GM19438 (cell line): ENCODE data around the gene PACS2.
"Not testable (repeated sequence)": the region's sequence is repeated elsewhere in the genome, so short reads cannot be mapped to it uniquely, and the experiment has no call there.

Source experiments
- ATAC-seq: cut with Tn5 transposase; IDR thresholded peaks from one replicate; pipeline ENCODE4 v1.9.1; 2021; ENCODE audit warnings: low read depth; ENCODE audit not compliant: unreplicated experiment

The PACS2 gene

DNA sequence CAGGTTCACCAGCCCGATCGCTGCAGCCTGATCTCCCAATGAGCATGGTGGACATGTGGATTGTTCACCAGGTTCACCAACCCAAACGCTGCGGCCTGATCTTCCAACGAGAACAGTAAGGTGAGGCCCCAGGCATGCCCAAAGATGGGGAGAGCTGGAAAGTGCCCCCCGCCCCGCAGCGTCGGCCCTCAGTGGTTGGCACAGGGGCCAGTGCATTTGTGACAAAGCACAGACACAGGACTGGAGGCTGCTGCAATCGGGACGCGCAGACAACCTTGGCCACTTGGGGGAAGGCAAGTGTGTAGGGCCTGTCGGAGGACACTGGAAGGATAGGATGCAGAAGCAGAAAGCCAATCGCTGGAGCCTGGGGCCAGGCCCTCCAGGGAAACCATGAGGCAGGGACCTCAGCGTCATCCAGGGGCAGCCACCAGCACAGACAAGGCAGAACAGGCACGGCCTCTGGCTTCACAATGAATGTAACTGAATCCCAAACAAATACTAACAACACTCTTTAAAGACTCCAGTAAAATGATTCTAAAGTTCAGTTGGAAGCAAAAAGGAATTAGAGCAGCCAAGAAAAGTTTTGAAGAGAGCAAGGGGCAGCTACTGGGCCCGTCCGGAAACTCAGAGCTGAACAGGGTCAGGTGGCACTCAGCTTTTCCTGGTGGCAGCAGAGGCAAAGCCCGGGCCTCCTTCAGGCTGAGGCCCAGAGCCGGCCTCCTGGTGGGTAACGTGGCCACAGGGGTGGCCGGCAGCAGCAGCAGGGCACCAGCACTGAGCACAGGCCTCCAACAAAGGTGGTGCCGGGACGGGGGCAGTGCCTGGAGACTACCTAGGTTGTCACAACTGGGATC is 27.1 kb upstream of the PACS2 start:
- no peak for ATAC-seq

DNA sequence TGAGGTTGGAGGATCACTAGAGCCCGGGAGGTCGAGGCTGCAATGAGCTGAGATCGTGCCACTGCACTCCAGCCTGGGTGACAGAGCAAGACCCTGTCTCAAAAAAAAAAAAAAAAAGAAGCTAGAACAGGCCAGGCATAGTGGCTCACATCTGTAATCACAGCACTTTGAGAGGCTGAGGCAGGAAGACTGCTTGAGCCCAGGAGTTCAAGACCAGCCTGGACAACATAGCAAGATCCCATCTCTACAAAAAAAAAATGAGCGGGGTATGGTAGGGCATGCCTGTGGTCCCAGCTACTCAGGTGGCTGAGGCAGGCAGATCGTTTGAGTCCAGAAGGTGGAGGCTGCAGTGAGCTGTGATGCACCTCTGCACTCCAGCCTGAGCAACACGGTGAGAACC is 25.6 kb upstream of the PACS2 start:
- ATAC-seq, result not testable (repeated sequence)

DNA sequence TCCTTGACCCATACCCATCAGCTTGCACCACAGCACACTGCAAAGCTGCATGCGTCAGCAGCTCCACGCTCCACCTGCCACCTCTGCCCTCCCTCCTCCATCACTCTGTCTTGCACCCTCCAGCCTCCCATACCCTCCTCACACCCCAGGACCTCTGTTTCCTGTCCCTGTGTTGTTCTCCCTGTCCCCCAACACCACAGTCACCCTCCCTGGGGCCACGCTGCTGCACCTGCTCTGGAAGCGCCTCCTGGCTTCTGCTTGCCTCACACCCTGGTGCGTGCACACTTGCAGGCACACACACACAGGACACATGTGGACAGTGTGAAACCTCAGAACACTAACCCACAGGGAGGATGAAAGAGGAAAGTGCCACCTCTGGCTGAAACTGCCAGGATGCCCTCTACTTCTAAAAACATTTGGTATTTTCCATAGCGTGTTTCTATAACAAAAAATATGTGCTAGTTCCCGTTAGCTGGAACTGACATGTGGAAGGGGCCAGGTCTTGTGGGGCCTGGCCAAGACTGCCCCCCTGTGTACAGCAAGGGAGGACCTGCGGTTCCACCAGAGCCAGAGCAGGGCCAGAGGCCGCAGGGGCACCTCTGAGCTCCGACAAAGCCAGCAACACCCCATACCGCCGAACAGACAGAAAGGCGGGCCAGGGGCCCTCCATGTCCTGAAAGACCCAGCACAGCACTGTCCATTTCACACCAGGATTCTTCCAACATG is 23.8 kb upstream of the PACS2 start:
- no peak for ATAC-seq

DNA sequence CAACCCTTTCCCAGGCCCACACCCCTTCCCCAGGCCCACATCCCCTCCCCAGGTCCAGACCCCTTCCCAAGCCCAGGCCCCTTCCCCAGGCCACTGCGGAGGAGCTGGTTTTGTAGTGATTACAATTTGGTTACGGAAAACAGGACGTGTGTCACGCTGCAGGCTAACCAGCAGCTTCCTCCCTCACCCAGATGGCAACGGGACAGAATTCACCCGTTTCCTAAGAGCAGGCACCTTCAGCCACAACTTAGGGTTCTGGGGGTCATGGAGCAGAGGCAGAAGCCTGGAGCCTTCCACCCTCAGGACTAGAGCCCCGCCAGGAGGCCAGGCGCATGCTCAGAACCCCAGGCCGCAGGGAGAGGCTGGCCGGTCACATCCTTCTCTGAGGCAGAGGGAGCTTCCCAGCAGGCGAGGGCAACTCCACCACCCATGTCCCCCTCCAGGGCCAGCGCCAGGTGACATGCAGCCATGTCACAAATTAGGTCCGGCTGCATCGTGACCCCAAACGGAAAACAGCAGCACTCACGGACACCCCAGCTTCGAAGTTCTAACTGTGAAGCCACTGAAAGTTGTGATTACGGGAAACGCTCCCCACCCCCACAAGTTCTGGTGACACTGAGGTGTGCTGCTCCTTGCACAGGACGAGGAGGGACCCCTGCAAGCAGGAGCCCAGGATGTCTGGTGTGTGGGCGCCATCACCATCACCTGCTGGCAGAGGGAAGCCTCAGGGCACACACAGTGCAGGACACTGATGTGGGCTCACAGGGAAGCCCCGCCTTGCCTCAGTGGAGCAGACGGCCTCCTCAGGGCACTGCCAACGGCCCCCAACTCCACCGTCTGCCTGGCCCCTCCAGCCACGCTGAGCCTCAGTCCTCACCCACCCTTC is 21.5 kb upstream of the PACS2 start:
- ATAC-seq, result no peak

DNA sequence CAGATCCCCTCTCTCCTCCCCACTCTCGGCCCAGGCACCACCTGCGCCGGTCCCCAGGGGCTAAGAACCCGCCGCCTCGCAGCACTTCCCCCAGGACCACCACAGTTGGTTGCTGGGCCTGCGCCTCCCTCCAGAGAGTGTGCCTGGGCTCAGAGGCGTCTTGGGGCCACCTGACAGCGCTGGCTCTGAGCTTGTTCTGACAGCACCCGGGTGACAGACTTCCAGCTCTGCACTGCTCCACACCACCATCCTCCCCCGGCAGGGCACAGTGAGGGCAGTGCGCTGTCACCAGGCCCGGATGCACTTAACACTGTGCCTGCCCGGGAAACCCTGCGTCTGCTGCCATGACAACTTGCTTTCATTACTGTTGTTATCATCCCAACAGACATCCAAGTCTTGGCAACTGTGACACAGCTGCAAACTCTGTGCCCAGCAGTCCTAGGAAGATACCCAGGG is 20.4 kb upstream of the PACS2 start:
- peak; percentile 46 for ATAC-seq

DNA sequence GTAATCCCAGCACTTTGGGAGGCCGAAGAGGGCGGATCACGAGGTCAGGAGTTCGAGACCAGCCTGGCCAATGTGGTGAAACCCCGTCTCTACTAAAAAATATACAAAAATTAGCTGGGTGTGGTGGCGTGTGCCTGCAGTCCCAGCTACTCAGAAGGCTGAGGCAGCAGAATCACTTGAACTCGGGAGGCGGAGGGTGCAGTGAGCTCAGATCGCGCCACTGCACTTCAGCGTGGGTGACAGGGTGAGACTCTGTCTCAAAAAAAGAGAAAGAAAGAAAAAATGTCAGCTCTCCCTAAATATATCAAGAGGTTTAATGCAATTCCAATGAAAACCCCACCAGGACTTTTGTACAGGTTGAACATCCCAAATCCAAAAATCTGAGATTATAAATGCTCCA is 17.2 kb upstream of the PACS2 start:
- not testable (repeated sequence) for ATAC-seq

DNA sequence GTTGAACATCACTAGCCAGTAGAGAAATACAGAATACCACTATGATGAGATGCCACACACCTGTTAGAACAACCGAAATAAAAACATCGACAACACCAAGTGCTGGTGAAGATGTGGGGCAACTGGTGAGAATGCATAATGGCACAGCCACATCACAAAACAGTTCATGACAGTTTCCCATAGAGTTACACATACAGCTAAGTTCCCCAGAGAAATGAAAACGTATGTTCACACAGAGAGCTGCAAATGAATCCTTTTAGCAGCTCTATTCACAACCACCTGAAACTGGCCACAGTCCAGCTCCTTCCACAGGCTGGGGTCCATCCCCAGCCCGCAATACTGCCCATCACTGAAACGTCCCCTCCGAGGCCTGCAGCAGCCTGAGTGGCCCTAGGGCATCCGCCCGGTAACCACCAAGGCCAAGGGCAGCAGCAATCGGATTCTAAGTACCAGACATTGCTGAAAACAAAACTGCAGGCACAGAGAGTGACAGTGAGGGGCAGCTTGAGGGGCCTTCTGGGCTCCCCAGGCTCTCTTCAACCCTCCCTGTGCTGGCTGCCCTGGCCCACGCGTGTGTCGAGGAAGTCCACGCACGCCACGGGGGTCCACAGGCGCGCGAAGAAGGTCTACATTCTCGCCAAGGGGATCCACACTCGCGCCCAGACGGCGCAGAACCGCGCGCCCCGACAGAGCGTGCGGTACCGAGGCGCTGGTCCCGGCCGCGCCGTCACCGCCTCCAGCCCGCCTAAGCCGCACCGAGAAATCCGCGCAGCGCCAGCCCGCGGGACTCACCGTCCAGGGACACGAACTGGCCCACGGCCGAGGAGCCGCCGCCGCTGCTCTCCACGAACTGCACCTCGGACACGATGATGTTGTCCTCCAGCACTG is 14.7 kb upstream of the PACS2 start:
- ATAC-seq, result peak; percentile 16

DNA sequence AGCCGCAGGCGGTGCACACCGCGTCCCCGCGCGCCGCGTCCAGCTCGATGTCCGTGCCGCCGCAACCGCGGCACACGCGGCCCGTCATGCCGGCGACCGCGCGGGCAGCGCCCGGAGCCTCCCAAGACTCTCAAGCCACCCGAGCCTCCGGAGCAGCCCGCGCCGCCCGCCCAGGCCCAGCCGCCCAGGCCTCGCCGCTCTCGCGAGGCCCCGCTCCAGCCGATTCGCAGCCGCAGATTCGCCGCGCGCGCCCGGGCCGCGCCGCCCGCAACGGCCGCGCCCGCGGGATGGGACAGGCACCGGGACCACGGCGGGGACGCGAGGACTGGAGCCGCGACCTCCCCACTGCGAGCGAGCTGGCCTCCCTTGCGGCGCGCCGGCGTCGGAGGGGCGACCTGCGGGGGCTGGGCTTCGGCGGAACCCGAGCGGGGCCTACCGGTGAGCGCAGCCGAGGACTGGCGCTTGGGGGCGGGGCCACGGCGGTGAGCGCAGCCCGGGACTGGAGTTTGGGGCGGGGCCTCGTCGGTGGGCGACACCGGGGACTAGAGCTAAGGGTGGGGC is 13.9 kb upstream of the PACS2 start, which contains the start of gene BRF1:
TSS of gene BRF1 (minus strand) at position 460 of the 561 bp plus-strand sequence. CDS start at position 88, 372 bp downstream.
- ATAC-seq, result peak; percentile 78

DNA sequence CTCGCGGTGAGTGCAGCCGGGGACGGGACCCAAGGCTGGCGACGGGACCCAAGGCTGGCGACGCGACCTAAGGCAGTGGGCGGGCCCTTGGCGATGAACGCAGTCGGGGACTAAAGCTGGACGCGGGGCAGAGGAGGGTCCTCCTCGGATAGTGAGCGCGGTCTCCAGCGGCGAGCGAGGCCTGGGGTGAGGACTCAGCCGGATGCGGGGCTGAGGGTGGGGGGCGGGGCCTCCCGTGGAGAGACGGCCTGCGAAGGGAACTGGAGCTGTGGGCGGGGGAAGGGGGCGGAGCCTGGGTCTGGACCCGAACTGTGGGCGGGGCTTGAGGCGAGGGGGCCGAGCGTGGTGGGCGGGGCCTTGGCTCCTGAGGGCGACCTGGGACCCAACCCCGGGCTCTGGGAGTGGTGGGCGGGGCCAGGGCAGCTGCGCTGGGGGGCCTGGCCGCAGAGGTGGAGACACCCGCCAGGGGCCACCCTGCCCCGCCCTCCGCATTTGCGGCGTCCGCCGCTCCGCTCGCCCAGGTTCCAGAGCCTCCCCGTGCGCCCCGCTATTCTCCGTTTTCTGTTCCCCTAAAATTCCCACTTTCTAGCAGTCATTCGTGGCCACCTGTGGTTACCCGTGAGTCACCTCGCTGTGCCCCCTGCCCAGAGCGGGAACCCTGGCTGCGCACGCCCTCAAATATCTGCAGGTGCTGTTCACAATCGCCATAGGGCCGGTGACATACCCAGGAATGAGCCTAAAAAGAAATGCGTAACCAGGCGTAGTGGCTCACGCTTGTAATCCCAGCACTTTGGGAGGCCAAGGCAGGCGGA is 13.2 kb upstream of the PACS2 start:
- ATAC-seq, result peak; percentile 56

DNA sequence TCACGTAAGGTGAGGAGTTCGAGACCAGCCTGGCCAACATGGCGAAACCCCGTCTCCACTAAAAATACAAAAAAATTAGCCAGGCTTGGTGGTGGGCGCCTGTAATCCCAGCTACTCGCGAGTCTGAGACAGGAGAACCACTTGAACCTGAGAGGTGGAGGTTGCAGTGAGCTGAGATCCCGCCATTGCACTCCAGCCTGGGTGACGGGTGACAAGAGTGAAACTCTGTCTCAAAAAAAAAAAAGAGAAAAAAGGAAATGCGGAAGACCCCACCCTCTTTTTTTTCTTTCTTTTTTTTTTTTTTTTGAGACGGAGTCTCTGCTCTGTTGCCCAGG is 12.7 kb upstream of the PACS2 start:
- ATAC-seq, result not testable (repeated sequence)

DNA sequence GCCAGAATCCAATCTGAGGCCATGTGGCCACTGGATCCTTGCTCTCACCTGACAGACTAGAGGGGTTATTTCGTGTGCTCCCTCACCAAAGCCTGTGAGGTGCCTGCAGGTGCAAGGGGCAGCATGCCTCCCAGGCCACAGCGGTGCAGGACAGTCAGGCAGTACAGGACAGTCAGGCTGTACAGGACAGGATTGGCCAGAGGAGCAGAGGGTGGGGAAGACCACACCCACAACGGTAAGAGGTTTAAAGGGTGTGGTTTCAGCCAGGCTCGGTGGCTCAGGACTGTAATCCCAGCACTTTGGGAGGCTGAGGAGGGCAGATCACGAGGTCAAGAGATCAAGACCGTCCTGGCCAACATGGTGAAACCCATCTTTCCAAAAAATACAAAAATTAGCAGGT is 10.6 kb upstream of the PACS2 start:
- no peak for ATAC-seq

DNA sequence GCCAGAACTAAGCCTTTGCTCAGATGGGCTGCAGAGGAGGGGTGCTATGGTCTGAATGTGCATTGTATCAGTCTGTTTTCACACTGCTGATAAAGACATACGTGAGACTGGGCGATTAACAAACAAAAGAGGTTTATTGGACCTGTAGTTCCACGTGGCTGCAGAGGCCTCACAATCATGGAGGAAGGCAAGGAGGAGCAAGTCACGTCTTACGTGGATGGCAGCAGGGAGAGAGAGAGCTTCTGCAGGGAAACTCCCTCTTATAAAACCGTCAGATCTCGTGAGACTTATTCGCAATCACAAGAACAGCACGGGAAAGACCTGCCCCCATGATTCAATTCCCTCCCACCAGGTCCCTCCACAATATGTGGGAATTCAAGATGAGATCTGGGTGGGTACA is 10.0 kb upstream of the PACS2 start:
- ATAC-seq, result no peak

DNA sequence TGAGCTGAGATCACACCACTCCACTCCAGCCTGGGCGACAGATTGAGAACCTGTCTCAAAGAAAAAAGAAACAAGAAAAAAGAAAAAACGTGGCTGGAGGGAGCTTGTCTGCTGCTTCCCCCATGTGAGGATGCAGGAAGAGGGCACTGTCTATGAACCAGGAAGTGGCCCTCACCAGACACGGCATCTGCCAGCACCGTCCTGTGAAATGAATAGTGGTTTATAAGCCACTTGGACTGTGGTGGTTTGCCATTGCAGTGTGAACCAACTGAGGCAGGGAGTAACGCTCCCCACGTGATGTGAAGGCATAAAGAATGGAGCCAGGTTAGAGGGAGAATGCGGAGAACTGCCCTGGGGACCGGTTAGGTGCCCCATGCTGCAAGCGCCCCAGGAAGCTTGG is 9.2 kb upstream of the PACS2 start:
- ATAC-seq, result no peak

DNA sequence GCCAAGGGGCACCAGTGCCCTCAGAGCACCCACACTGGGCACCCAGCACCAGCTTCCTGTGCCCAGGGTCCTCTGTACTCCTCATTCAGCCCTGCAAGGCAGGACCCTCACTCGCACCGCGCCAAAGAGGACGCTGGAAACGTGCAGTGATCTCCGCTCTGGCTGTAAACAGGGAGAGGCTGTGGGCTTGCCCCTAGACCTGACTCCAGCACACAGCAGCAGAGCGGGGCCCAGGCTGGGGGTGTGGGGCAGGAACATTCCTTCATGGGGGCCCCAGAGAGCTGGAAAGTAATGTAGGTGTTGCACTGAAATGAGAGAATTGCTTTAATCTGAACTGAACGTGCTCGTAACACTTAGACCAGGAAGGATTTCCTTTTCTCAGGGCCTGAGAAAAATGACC is 8.8 kb upstream of the PACS2 start:
- no peak for ATAC-seq

DNA sequence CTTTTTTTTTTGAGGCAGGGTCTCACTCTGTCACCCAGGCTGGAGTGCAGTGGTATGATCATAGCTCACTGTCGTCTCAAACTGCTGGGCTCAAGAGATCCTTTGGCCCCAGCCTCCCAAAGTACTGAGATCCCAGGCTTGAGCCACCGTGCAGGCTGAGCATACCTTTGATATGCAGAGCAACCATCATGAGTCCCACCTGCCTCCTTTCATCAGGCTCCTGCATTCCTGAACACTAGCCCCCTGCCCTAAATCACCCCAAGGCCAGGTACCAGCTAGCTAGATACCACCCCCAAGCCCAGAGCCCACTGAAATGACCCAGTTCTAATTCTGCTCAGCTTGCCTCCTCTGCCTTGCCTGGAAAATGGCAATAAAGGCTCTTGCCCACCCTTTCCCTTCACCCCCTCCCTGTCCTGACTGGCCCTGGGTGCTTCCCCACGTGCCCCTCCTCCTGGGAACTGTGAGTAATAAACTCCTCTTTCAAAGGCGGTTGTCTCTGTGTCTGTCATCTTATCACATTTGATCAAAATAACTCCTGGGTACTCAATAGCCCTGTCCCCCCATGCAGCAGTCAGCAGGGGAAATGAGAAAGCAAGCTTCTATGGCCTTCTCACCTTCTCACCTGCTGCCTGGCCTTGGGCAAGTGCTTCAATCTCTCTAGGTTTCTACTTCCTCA is 7.4 kb upstream of the PACS2 start:
- ATAC-seq, result no peak

DNA sequence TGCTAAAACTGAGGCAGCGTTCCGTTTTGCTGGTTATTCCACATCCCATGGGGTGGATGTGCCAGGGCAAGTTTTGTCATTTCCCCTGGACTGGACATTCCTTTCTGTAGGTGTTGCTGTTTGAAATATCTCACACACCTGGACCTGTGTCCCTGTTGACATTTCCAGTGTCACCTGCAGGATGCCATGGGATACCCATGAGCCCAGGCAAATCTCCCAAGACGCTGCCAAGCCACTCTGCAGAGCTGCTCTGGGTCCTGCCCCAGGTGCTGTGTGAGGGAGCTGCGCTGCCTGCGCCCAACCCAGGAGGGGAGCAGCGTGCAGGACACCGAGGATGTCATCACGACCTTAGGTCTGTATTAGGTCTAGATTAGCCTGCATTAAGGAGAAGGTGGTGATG is 5.2 kb upstream of the PACS2 start:
- ATAC-seq, result no peak

DNA sequence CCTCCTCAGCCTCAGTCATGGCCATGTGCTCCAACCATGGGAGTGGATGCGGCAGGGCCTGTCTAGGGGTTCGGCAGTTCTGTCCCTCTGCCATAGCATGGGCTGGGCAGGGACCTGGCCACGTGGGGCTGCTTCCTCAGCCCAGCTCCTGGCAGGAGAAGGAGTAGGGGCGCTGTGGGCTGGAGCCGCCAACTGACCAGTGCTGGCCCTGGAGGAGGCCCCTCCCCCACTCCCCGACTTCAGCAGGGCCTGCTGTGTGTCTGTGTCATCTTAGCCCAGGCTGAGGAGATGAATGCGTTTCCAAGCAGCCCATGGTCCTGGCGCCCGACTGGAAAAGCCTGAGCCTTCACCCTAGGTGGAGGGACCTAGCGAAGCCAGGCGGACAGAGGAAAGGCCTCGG is 2.7 kb upstream of the PACS2 start:
- ATAC-seq, result no peak

DNA sequence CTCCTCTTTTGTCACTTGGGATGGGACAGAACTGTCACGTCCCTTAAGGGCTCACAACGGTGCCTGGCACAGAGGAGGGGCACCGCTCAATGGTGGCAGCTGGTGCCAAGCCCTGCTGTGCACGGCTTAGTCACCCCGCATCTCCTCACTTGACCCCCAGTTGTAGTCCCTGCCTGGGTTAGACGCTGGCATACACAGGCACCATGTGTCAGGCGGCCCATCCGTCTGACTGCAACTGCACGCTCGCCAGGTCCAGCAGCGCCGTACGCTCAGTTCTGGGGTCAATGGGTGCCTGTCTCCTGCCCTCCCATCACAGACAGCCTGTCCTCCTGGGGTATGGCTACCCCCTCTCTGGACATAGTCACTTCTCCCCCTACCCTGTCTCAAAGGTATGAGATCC is 1.6 kb upstream of the PACS2 start:
- ATAC-seq, result no peak
